ENCODE measurements around the gene CC2D1B. TPM values are rescaled to one million over a fixed set of nuclear protein-coding genes. Genes with fewer than 3 reads are reported as not detected.
A peak's percentile ranks its signal among the peaks of the same experiment; 100 is the strongest.

The CC2D1B gene
- total RNA-seq, 1 donor from 2014 or later, result 55.4 TPM

GRCh38 chr1:52332411-52332810 lies 33.6 kb downstream of the CC2D1B start:
- Histone ChIP-seq H3K4me3 (ENCODE audit: low read depth, low read length) (no peak overlapping the region), H3K27me3 (ENCODE audit: control insufficient read depth, insufficient read depth, low read length) (no peaks in the 10 kb centered on the region), H3K36me3 (ENCODE audit: control insufficient read depth, insufficient read depth, low read length) (no peaks in the 10 kb centered on the region)
- DNase-seq (ENCODE audit: low read depth), result no peak
- TF ChIP-seq CTCF (IDR thresholded peaks at IDR 0.05; ENCODE audit: insufficient read depth, low read length, poor library complexity, severe bottlenecking), result no peak

- H3K4me3 ChIP-seq (ENCODE audit: low read depth, low read length), result no peak overlapping the region
- no peak for TF ChIP-seq CTCF (IDR thresholded peaks at IDR 0.05; ENCODE audit: insufficient read depth, low read length, poor library complexity, severe bottlenecking)
- H3K27me3 ChIP-seq (ENCODE audit: control insufficient read depth, insufficient read depth, low read length), result no peaks in the 10 kb centered on the region
- no peak for DNase-seq (ENCODE audit: low read depth)
- no peaks in the 10 kb centered on the region for H3K36me3 ChIP-seq (ENCODE audit: control insufficient read depth, insufficient read depth, low read length)
These were observed 37.4 kb downstream of the CC2D1B start for GRCh38 chr1:52328615-52329014.

- DNase-seq (ENCODE audit: low read depth), result no peak
- H3K27me3 ChIP-seq (ENCODE audit: control insufficient read depth, insufficient read depth, low read length), result no peaks in the 10 kb centered on the region
- H3K36me3 ChIP-seq (ENCODE audit: control insufficient read depth, insufficient read depth, low read length), result no peaks in the 10 kb centered on the region
- no peak for TF ChIP-seq CTCF (IDR thresholded peaks at IDR 0.05; ENCODE audit: insufficient read depth, low read length, poor library complexity, severe bottlenecking)
- no peak overlapping the region for H3K4me3 ChIP-seq (ENCODE audit: low read depth, low read length)
These were observed 40.2 kb downstream of the CC2D1B start for GRCh38 chr1:52325786-52326185.

GRCh38 chr1:52323731-52324130 lies 42.3 kb downstream of the CC2D1B start:
- no peak overlapping the region for H3K4me3 ChIP-seq (ENCODE audit: low read depth, low read length)
- no peaks in the 10 kb centered on the region for H3K36me3 ChIP-seq (ENCODE audit: control insufficient read depth, insufficient read depth, low read length)
- no peak for TF ChIP-seq CTCF (IDR thresholded peaks at IDR 0.05; ENCODE audit: insufficient read depth, low read length, poor library complexity, severe bottlenecking)
- no peak for DNase-seq (ENCODE audit: low read depth)
- no peaks in the 10 kb centered on the region for H3K27me3 ChIP-seq (ENCODE audit: control insufficient read depth, insufficient read depth, low read length)

GRCh38 chr1:52321061-52321460 lies 44.9 kb downstream of the CC2D1B start:
- no peak for TF ChIP-seq CTCF (IDR thresholded peaks at IDR 0.05; ENCODE audit: insufficient read depth, low read length, poor library complexity, severe bottlenecking)
- H3K27me3 ChIP-seq (ENCODE audit: control insufficient read depth, insufficient read depth, low read length), result no peaks in the 10 kb centered on the region

GRCh38 chr1:52306227-52307006 lies 59.6 kb downstream of the CC2D1B start:
- H3K27me3 ChIP-seq (ENCODE audit: control insufficient read depth, insufficient read depth, low read length), result no peaks in the 10 kb centered on the region
- H3K4me3 ChIP-seq (ENCODE audit: low read depth, low read length), result no peak overlapping the region
- DNase-seq (ENCODE audit: low read depth), result peak; percentile 2
- no peaks in the 10 kb centered on the region for H3K36me3 ChIP-seq (ENCODE audit: control insufficient read depth, insufficient read depth, low read length)
- TF ChIP-seq CTCF (IDR thresholded peaks at IDR 0.05; ENCODE audit: insufficient read depth, low read length, poor library complexity, severe bottlenecking), result no peak

More at GRCh38 chr1:52321061-52321460, 44.9 kb downstream of the CC2D1B start:
- DNase-seq (ENCODE audit: low read depth), result no peak
- H3K4me3 ChIP-seq (ENCODE audit: low read depth, low read length), result no peak overlapping the region
- H3K36me3 ChIP-seq (ENCODE audit: control insufficient read depth, insufficient read depth, low read length), result no peaks in the 10 kb centered on the region

All from kidney epithelial cell (primary cell).